Subcutaneous abdominal adipose tissue (tissue), 5 donors: ENCODE data around the gene ACTN4.

Source experiments
- H3K27ac ChIP-seq: one replicate; pipeline ENCODE4 v1.7.0; 2013; ENCODE audit warnings: low read depth, mild to moderate bottlenecking, inconsistent platforms, low read length, moderate library complexity
- H3K27me3 ChIP-seq, 5 donors: one replicate each; pipeline ENCODE4 v1.7.0; 2013; ENCODE audit warnings: low read length in 5 of 5, inconsistent platforms in 1 of 5; ENCODE audit not compliant: control insufficient read depth in 5 of 5, insufficient read depth in 4 of 5
- H3K36me3 ChIP-seq, 5 donors: one replicate each; pipeline ENCODE4 v1.7.0; 2013; ENCODE audit warnings: low read length in 5 of 5; ENCODE audit not compliant: control insufficient read depth in 5 of 5, insufficient read depth in 5 of 5
- H3K4me1 ChIP-seq, 5 donors: one replicate each; pipeline ENCODE4 v1.7.0; 2013; ENCODE audit warnings: low read length in 5 of 5, mild to moderate bottlenecking in 3 of 5, moderate library complexity in 1 of 5; ENCODE audit not compliant: control insufficient read depth in 5 of 5, insufficient read depth in 5 of 5
- H3K4me3 ChIP-seq, 5 donors: one replicate each; pipeline ENCODE4 v1.7.0; 2013; ENCODE audit warnings: low read length in 5 of 5, low read depth in 1 of 5
- H3K9ac ChIP-seq, 5 donors: one replicate each; pipeline ENCODE4 v1.7.0; 2013; ENCODE audit warnings: low read length in 5 of 5, mild to moderate bottlenecking in 4 of 5, moderate library complexity in 3 of 5
- H3K9me3 ChIP-seq, 5 donors: one replicate each; pipeline ENCODE4 v1.7.0; 2013; ENCODE audit warnings: low read length in 5 of 5; ENCODE audit not compliant: control insufficient read depth in 5 of 5
- donor health status: healthy.
- donor health status: healthy.
- donor health status: healthy.
- donor health status: healthy.
- donor health status: healthy.

The ACTN4 gene

DNA sequence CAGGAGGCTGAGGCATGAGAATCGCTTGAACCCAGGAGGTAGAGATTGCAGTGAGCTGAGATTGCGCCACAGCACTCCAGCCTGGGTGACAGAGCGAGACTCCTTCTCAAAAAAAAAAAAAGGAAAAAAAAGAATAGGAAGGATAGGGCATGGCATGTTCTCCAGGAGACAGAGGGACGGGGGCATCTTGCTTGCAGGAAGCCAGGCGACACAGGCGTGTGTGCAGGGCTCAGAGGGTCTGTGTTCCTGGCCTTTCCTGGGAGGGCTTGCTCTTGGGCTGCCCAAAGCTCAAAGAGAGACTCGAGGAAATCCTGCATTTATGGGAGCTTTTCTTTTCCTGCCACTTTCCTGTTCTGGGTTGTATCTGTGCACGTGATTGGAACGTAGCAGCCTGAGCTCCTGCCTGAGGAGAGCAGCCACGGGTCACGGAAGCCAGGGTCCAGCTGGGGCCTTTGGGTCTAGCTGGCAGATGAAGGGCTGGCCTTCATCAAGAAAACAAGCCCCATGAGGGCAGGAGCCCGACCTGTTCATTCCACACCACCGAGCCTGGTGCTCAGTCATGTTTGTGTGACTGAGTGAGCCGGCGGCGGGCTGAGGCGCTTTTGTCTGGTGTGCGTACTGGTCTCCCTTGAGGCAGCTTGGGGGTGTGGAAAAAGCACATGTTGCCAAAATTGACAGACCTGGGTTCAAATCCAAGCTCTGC, 52.3 kb downstream of the ACTN4 start:
- H3K4me1 ChIP-seq, result peaks cover 18 to 72% (median 63%) of the 10 kb centered on the region in 5 donors
- no peaks in the 10 kb centered on the region for H3K9me3 ChIP-seq
- H3K36me3 ChIP-seq, result peaks cover 0 to 56% (median 54%) of the 10 kb centered on the region in 5 donors
- no peak overlapping the region for H3K27ac ChIP-seq
- no peaks in the 10 kb centered on the region for H3K27me3 ChIP-seq
- H3K9ac ChIP-seq, result no peak overlapping the region
- H3K4me3 ChIP-seq, result no peak overlapping the region

DNA sequence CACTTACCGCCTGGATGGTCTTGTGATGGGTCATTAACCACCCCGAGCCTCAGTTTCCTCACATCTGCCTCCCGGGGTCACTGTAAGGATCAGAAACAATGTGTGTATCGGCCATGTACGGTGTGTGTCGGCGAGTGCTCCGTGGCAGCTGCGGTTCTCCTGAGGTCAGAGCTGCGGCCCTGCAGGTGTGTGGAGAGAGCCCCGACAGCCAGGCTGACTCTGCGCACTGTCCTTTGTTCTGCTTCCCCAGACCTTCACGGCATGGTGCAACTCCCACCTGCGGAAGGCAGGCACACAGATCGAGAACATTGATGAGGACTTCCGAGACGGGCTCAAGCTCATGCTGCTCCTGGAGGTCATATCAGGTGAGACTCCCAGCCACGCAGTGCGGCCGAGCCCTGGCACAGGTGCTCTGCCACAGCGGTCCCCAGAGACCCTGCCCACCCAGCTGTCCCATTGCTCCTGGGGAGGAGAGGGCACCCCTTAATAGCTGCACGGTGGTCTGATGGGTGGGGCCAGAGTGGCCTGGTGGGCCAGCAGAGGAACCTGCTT, 53.0 kb downstream of the ACTN4 start:
- Histone ChIP-seq H3K4me1 (peaks cover 15 to 71% (median 62%) of the 10 kb centered on the region in 5 donors), H3K36me3 (peaks cover 0 to 62% (median 61%) of the 10 kb centered on the region in 5 donors), H3K4me3 (no peak overlapping the region), H3K27me3 (no peaks in the 10 kb centered on the region), H3K27ac (no peak overlapping the region), H3K9me3 (no peaks in the 10 kb centered on the region), H3K9ac (no peak overlapping the region)

DNA sequence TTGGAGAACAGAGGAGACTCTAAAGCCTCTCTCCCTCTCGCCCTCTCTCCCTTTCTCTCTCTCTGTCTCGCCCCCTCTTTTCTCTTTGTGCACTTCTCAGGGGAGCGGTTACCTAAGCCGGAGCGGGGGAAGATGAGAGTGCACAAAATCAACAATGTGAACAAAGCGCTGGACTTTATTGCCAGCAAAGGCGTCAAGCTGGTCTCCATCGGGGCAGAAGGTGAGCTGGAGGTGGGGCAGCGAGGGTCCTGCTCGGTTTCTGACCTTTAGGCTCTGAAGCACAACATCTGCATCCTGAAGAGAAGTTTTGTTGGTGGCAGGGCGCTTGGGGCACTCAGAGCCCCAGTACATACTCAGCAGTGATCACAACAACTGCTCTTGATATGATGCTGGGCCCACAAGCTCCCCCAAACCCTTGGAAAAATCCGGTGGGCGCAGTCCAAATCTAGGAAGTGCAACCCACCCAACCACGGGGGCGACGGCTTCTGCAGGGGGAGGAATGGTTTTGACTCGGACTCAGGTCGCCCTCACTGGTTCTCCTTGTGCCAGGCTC, 53.5 kb downstream of the ACTN4 start:
- H3K9ac ChIP-seq, result no peak overlapping the region
- H3K27ac ChIP-seq, result no peak overlapping the region
- no peak overlapping the region for H3K4me3 ChIP-seq
- no peaks in the 10 kb centered on the region for H3K27me3 ChIP-seq
- peaks cover 0 to 67% (median 66%) of the 10 kb centered on the region in 5 donors for H3K36me3 ChIP-seq
- peaks cover 15 to 71% (median 60%) of the 10 kb centered on the region in 5 donors for H3K4me1 ChIP-seq
- no peaks in the 10 kb centered on the region for H3K9me3 ChIP-seq

DNA sequence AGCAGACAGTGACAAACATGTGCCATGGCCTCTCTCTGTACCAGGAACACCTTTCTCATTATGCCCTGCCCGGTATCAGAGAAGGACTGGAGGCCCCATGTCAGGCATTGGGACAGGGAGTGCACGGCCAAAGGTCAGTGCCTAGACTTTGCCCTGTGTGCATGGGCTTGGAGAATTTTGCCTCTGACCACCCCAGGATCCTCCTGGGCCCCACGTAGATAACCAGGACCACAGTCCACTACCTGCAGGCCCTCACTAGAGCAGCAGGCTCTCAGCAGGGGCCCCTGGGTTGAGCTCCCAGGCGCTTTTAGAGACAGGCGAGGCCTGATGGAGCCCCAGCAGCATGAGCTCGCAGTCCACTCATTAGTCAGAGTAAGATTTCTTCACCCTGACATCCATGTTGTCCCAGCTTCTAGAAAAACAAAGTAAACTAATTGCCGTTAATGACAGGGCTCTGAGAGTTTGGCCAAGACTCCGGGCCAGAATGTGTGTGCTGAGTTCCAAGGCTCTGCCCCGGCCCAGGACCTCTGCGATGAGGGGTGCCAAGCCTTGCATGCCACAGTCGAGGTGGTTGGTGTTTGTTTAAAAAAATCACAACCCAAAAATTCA, 54.1 kb downstream of the ACTN4 start:
- Histone ChIP-seq H3K4me1 (peaks cover 13 to 71% (median 59%) of the 10 kb centered on the region in 5 donors), H3K4me3 (no peak overlapping the region), H3K9ac (no peak overlapping the region), H3K36me3 (peaks cover 0 to 73% (median 67%) of the 10 kb centered on the region in 5 donors), H3K9me3 (no peaks in the 10 kb centered on the region), H3K27ac (no peak overlapping the region), H3K27me3 (no peaks in the 10 kb centered on the region)

DNA sequence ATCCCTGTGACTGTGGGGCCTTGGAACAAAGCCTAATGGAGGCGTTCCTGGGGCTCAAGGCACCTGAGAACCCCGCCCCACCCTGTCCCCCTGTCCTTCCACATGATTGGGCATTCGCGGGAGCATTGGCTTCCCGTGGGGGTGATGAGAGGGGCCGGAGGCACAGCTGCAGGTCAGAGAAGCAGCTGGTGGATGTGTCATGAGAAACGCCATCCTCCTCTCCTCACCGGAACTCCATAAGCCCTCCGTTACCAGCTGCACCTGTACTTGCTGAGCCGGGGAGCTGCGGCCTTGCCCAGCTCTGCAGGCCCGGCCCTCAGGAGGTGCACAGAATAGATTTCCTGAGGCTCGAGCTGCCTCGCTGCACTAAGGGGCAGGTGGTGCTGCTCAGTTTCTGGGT, 54.8 kb downstream of the ACTN4 start:
- Histone ChIP-seq H3K27ac (no peak overlapping the region), H3K36me3 (peaks cover 0 to 77% (median 72%) of the 10 kb centered on the region in 5 donors), H3K27me3 (no peaks in the 10 kb centered on the region), H3K9ac (no peak overlapping the region), H3K4me1 (peaks cover 7 to 71% (median 59%) of the 10 kb centered on the region in 5 donors), H3K4me3 (no peak overlapping the region), H3K9me3 (no peaks in the 10 kb centered on the region)

DNA sequence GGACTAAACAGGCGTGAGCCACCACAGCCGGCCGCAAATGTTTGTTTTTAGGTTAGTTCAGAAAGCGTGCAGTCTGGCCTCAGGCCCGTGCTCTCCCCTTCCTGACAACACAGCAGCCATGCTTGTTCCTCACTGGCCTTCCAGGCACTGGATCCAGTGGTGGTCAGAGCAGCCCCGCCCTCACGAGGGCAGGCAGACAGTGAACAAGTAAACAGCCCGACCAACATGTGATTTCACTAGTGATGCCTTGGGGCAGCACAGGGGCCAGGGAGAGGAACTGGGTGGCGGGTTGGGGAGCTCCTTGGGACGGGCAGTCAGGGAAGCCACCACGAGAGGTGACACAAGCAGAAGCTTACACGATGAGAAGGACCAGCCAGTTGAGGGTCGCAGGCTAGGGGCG, 56.1 kb downstream of the ACTN4 start:
- no peak overlapping the region for H3K9ac ChIP-seq
- H3K4me1 ChIP-seq, result peaks cover 9 to 71% (median 59%) of the 10 kb centered on the region in 5 donors
- peaks cover 0 to 85% (median 82%) of the 10 kb centered on the region in 5 donors for H3K36me3 ChIP-seq
- H3K27me3 ChIP-seq, result no peaks in the 10 kb centered on the region
- no peak overlapping the region for H3K4me3 ChIP-seq
- H3K27ac ChIP-seq, result no peak overlapping the region
- no peaks in the 10 kb centered on the region for H3K9me3 ChIP-seq

DNA sequence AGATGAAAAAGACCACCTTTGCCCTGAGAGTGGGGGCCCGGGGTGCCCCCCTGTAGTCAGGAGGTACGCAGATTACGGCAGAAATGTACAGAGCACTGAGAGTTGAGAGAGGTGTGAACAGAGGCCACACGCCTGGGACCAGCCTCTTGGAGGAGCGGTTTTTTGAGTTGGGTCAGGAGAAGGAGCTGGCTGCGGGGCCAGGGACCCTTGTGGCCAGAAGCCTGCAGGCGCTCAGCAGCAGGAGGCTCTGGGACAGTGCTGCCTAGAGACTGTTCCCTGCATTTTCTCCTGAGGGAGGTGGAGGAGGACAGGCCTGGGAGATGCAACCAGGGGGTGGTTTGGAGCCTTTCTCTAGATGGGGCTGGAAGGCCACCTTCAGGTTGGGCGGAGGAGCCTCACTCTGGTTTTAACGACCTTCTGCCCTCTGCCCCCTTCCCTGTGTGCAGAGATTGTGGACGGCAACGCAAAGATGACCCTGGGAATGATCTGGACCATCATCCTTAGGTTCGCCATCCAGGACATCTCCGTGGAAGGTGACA, 57.1 kb downstream of the ACTN4 start:
- Histone ChIP-seq H3K27me3 (no peaks in the 10 kb centered on the region), H3K27ac (no peak overlapping the region), H3K4me1 (peaks cover 7 to 71% (median 59%) of the 10 kb centered on the region in 5 donors), H3K36me3 (peaks cover 0 to 95% (median 92%) of the 10 kb centered on the region in 5 donors), H3K9me3 (no peaks in the 10 kb centered on the region), H3K9ac (no peak overlapping the region), H3K4me3 (no peak overlapping the region)

DNA sequence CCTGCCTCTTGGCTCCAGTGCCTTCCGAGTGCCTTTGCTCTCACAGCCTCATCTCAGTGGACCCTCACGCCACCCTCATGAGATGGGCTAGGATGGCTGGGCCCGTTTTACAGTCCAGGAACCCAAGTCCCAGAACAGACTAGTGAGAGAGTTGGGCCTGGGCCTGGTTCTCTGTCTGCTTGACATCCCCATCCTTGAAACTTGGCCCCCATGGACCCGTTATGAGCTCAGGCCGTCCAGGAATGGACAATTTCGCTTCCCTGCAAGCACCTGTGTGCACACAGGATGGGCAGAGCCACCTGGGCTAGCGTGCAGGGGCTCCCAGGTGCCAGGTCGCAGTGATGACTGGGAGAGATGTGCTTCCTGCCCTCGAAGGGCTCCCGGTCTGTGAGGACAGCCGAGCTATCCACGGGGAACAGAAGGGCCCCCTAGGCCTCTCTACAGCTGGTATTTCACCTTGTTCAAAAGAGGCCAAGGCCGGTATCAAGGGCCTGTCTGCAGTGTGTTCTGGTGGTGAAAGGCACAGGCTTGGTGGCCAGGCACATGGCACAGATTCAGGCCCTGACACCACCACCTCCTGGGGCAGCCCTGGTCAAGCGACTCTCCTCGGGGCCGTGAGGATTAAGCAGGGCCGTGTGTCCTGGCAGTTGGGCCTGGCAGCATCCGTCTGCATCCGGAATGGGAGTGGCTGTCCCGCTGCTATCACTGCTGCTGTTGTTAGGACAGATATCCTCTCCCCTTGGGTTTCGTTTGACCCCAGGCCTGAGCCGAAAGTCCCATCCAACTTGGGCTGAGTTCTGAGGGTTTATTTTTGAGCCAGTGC, 58.0 kb downstream of the ACTN4 start:
- Histone ChIP-seq H3K27me3 (no peaks in the 10 kb centered on the region), H3K9ac (peak overlapping the region in 1 of 5 donors; percentile 14), H3K4me1 (peaks cover 8 to 73% (median 60%) of the 10 kb centered on the region in 5 donors), H3K9me3 (no peaks in the 10 kb centered on the region), H3K27ac (peak overlapping the region; percentile 30), H3K4me3 (no peak overlapping the region), H3K36me3 (peaks cover 0 to 99% (median 97%) of the 10 kb centered on the region in 5 donors)

DNA sequence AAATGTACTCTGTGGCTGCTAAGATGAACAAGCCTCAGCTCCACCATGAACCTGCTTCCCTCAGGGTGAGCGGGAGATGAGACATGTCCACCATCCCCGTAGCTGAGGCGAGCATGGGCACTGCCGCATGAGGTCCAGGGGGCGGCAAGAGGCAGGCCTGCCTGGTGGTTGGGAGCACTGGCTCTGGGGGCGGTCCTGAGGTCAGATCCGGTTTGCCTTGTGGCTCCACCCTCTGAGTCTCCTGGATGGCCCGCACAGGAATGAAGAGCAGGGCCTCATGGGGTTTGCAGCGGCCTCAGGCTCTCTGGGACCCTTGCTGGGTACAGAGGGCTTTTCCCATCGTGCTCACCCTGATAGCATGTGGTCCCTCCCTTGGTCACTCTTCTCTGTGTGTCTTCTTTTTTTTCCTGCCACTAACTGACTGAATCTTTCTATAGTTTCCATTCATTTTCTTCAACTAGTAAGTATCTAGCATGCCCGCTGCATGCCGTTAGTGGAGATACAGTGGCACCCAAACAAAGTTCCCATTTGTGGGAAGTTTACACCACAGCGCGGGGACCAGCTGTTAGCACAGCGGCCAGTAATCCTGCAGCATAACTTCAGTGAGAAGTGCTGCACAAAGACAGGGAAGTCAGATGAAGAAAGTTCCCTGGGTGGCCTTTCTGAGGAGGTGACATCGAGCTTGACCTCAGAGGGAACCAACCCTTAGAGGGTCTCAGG, 59.5 kb downstream of the ACTN4 start:
- Histone ChIP-seq H3K27ac (no peak overlapping the region), H3K4me1 (peaks cover 11 to 75% (median 60%) of the 10 kb centered on the region in 5 donors), H3K4me3 (no peak overlapping the region), H3K9ac (no peak overlapping the region), H3K9me3 (no peaks in the 10 kb centered on the region), H3K36me3 (peaks cover 0 to 99% (median 97%) of the 10 kb centered on the region in 5 donors), H3K27me3 (no peaks in the 10 kb centered on the region)
